H1 (cell line): ENCODE data around the gene UTS2B. TPM values are rescaled to one million over a fixed set of nuclear protein-coding genes. Genes with fewer than 3 reads are reported as not detected.

Source experiments
- CTCF ChIA-PET: fragments of 300-600 bp; sonication (Branson Sonifier 250); formaldehyde crosslinking; loops from one replicate; lab custom pipeline; 2021; ENCODE audit not compliant: partially characterized antibody; lab: Charles Lee
- POLR2A ChIA-PET: fragments of 300-600 bp; sonication (Branson Sonifier 250); formaldehyde crosslinking; loops from one replicate; lab custom pipeline; 2021; ENCODE audit warnings: inconsistent platforms; ENCODE audit not compliant: partially characterized antibody; lab: Charles Lee
- DNase-seq, 2 experiments: peaks; one replicate each; pipeline versions ENCODE4 v3.0.0 to v3.0.0-alpha.2; 2010 to 2022; ENCODE audit warnings: low spot score in 2 of 2, low read depth in 1 of 2, mixed read lengths in 1 of 2
- FAIRE-seq: peaks from 2 replicates; lab custom pipeline; 2011; peaks lifted over from hg19 to GRCh38; lab: Jason Lieb, UNC
- H2AFZ ChIP-seq: 2 replicates; pipeline ENCODE4 v1.8.1; 2012; ENCODE audit warnings: low read length, inconsistent platforms
- H2AK5ac ChIP-seq: 2 replicates; pipeline ENCODE4 v1.6.1; 2013; ENCODE audit warnings: low read depth, low read length
- H2BK120ac ChIP-seq: replicated peaks from 2 replicates; pipeline ENCODE3; 2013; ENCODE audit warnings: low read depth, low read length, inconsistent platforms
- H2BK12ac ChIP-seq: 2 replicates; pipeline ENCODE4 v1.6.1; 2013; ENCODE audit warnings: low read depth, low read length
- H2BK15ac ChIP-seq: 2 replicates; pipeline ENCODE4 v1.6.1; 2013; ENCODE audit warnings: low read length
- H2BK20ac ChIP-seq: 2 replicates; pipeline ENCODE4 v1.6.1; 2013; ENCODE audit warnings: low read length
- H2BK5ac ChIP-seq: 2 replicates; pipeline ENCODE4 v1.6.1; 2013; ENCODE audit warnings: low read depth, low read length
- H3K14ac ChIP-seq: 2 replicates; pipeline ENCODE4 v1.6.1; 2013; ENCODE audit warnings: inconsistent platforms; ENCODE audit not compliant: insufficient read length
- H3K18ac ChIP-seq: 2 replicates; pipeline ENCODE4 v1.6.1; 2013; ENCODE audit warnings: low read length; ENCODE audit errors: extremely low read depth
- H3K23ac ChIP-seq: 2 replicates; pipeline ENCODE4 v1.6.1; 2013; ENCODE audit warnings: inconsistent platforms; ENCODE audit not compliant: insufficient read length
- H3K23me2 ChIP-seq: 2 replicates; pipeline ENCODE4 v1.6.1; 2013; ENCODE audit warnings: low read depth, low read length
- H3K27ac ChIP-seq: 2 replicates; pipeline ENCODE4 v1.6.1; 2011; ENCODE audit warnings: low read depth, low read length, inconsistent platforms
- H3K27me3 ChIP-seq, 4 experiments: replicated peaks in 1 of 4; 1 replicate in 1 of 4; 2 replicates in 3 of 4; pipeline versions ENCODE4 v1.6.1 to v1.8.1; 2011 to 2013; ENCODE audit warnings: low read length in 3 of 4, mild to moderate bottlenecking in 3 of 4, inconsistent platforms in 2 of 4, mixed read lengths in 2 of 4, moderate library complexity in 1 of 4; ENCODE audit not compliant: control insufficient read depth in 3 of 4, insufficient read depth in 3 of 4; ENCODE audit errors: extremely low read depth in 1 of 4
- H3K36me3 ChIP-seq, 4 experiments: 2 replicates each; pipeline versions ENCODE4 v1.6.1 to v1.8.1; 2011 to 2013; ENCODE audit warnings: mild to moderate bottlenecking in 4 of 4, low read length in 3 of 4, moderate library complexity in 2 of 4, control low read depth in 1 of 4, inconsistent platforms in 1 of 4; ENCODE audit not compliant: insufficient read depth in 4 of 4, control insufficient read depth in 2 of 4
- H3K4ac ChIP-seq: replicated peaks from 2 replicates; pipeline ENCODE3; 2013; ENCODE audit warnings: low read length, low read depth, mixed read lengths, inconsistent platforms; ENCODE audit not compliant: insufficient read length
- H3K4me1 ChIP-seq, 4 experiments: replicated peaks in 1 of 4; 1 replicate in 1 of 4; 2 replicates in 3 of 4; pipeline versions ENCODE4 v1.6.1 to v1.8.1; 2011 to 2013; ENCODE audit warnings: low read length in 3 of 4, inconsistent platforms in 2 of 4, mixed read lengths in 1 of 4; ENCODE audit not compliant: insufficient read depth in 4 of 4, control insufficient read depth in 3 of 4
- H3K4me2 ChIP-seq, 2 experiments: 2 replicates each; pipeline versions ENCODE4 v1.6.1 to v1.8.1; 2011 to 2013; ENCODE audit warnings: low read depth in 2 of 2, low read length in 2 of 2, control low read depth in 1 of 2, inconsistent platforms in 1 of 2, mild to moderate bottlenecking in 1 of 2; ENCODE audit not compliant: insufficient read depth in 1 of 2
- H3K4me3 ChIP-seq, 4 experiments: fragments of 200-600, 300-600 bp in 1 of 4; sonication (generic), shearing (Covaris generic), sonication (Bioruptor Twin) in 1 of 4; 2 replicates each; pipeline versions ENCODE4 v1.5.1 to v1.8.1; 2011 to 2016; ENCODE audit warnings: low read length in 4 of 4, low read depth in 3 of 4, control low read depth in 2 of 4, inconsistent platforms in 2 of 4, mild to moderate bottlenecking in 2 of 4, mixed read lengths in 1 of 4, moderate library complexity in 1 of 4; ENCODE audit not compliant: insufficient read depth in 2 of 4; ENCODE audit errors: extremely low read depth in 1 of 4
- H3K56ac ChIP-seq: replicated peaks from 2 replicates; pipeline ENCODE3; 2013; ENCODE audit warnings: low read depth, mild to moderate bottlenecking, mixed read lengths, low read length, inconsistent platforms; ENCODE audit not compliant: insufficient read length
- H3K79me1 ChIP-seq: 2 replicates; pipeline ENCODE4 v1.6.1; 2013; ENCODE audit warnings: low read depth, low read length, control low read depth
- H3K79me2 ChIP-seq, 2 experiments: 2 replicates each; pipeline versions ENCODE4 v1.6.1 to v1.8.1; 2012 to 2013; ENCODE audit warnings: low read length in 2 of 2, mild to moderate bottlenecking in 2 of 2, inconsistent platforms in 1 of 2; ENCODE audit not compliant: insufficient read depth in 2 of 2, control insufficient read depth in 1 of 2
- H3K9ac ChIP-seq, 4 experiments: replicated peaks in 1 of 4; 1 replicate in 1 of 4; 2 replicates in 3 of 4; pipeline versions ENCODE4 v1.6.1 to v1.8.1; 2011 to 2013; ENCODE audit warnings: low read depth in 3 of 4, low read length in 3 of 4, control low read depth in 2 of 4, mild to moderate bottlenecking in 2 of 4, moderate library complexity in 2 of 4, inconsistent platforms in 1 of 4; ENCODE audit errors: extremely low read depth in 1 of 4
- H3K9me3 ChIP-seq, 2 experiments: 2 replicates each; pipeline versions ENCODE4 v1.6.1 to v1.8.1; 2012 to 2013; ENCODE audit warnings: mild to moderate bottlenecking in 2 of 2, moderate library complexity in 2 of 2, control low read depth in 1 of 2, inconsistent platforms in 1 of 2, low read depth in 1 of 2, low read length in 1 of 2, mixed read lengths in 1 of 2; ENCODE audit not compliant: insufficient read depth in 2 of 2
- H4K20me1 ChIP-seq, 2 experiments: replicated peaks in 1 of 2; 2 replicates each; pipeline versions ENCODE3 to v1.8.1; 2011 to 2013; ENCODE audit warnings: inconsistent platforms in 2 of 2, low read length in 2 of 2, mild to moderate bottlenecking in 1 of 2; ENCODE audit not compliant: insufficient read depth in 2 of 2, control insufficient read depth in 1 of 2
- H4K5ac ChIP-seq: 2 replicates; pipeline ENCODE4 v1.6.1; 2013; ENCODE audit warnings: low read length, low read depth, mixed read lengths, inconsistent platforms; ENCODE audit not compliant: insufficient read length
- H4K8ac ChIP-seq: 2 replicates; pipeline ENCODE4 v1.8.0; 2013; ENCODE audit warnings: mild to moderate bottlenecking, moderate library complexity, low read length, inconsistent platforms; ENCODE audit not compliant: insufficient read depth; ENCODE audit errors: extremely low read depth
- H4K91ac ChIP-seq: replicated peaks from 2 replicates; pipeline ENCODE3; 2013; ENCODE audit warnings: low read length, mixed read lengths, inconsistent platforms; ENCODE audit not compliant: insufficient read length
- BCL11A ChIP-seq, 2 experiments: IDR thresholded peaks; one replicate each; pipeline ENCODE4 v1.6.1; 2011; ENCODE audit warnings: low read depth in 2 of 2, low read length in 2 of 2, mild to moderate bottlenecking in 2 of 2
- CEBPB ChIP-seq: IDR thresholded peaks from 2 replicates; pipeline ENCODE4 v1.6.1; 2012; ENCODE audit warnings: low read depth, low read length
- JUN ChIP-seq: IDR thresholded peaks from 2 replicates; pipeline ENCODE4 v1.6.1; 2011; ENCODE audit warnings: low read depth, mild to moderate bottlenecking, improper control_type of control experiment, low read length
- KDM4A ChIP-seq: IDR thresholded peaks from one replicate; pipeline ENCODE4 v1.7.1; 2012; ENCODE audit warnings: low read depth, mild to moderate bottlenecking, moderate library complexity, low read length, inconsistent platforms; ENCODE audit not compliant: severe bottlenecking
- PHF8 ChIP-seq: fragments of 200-600 bp; sonication (generic); conservative IDR thresholded peaks from 2 replicates; pipeline ENCODE4 v1.7.1; 2012; ENCODE audit warnings: low read depth, mild to moderate bottlenecking, inconsistent platforms, low read length, moderate library complexity
- SIRT6 ChIP-seq: IDR thresholded peaks from one replicate; pipeline ENCODE4 v1.7.1; 2012; ENCODE audit warnings: low read length, inconsistent platforms
- WGBS, 2 experiments: shearing (Covaris generic) in 1 of 2; methylation state at CpG; one replicate each; pipeline versions ENCODE4 v1.1.6 to v1.1.7; 2013 to 2015; ENCODE audit warnings: low lambda C conversion rate in 2 of 2, mixed read lengths in 2 of 2, inconsistent platforms in 1 of 2, low coverage in 1 of 2, missing lambda C conversion rate in 1 of 2; ENCODE audit not compliant: insufficient replicate concordance in 2 of 2, insufficient coverage in 1 of 2, insufficient read length in 1 of 2; ENCODE audit errors: extremely low coverage in 1 of 2, missing lambda C conversion rate in 1 of 2; 5-methylcytosine and 5-hydroxymethylcytosine counted together
- polyA plus RNA-seq, 7 experiments: library from polyadenylated mRNA; depleted of rRNA in 3 of 7; stranded (reverse) in 5 of 7; unstranded in 2 of 7; fragments of >200 nt in 5 of 7; fragments of 200-250 nt in 2 of 7; gene quantifications; 1 replicate in 5 of 7; 2 replicates in 1 of 7; 4 replicates in 1 of 7; pipeline versions ENCODE4 v1.2.1 to v1.2.3, GENCODE V29; 2011 to 2013; ENCODE audit warnings: missing spikeins in 2 of 7, mixed read lengths in 2 of 7
- total RNA-seq: library from RNA; stranded (reverse); fragmentation: NEBNext Ultra II Directional; extraction: Animal tissue kit (Norgen Biotek cat#: 25700); gene quantifications from 2 replicates; pipeline ENCODE4 v1.2.1, GENCODE V29; 2021
- TF ChIP-seq, protein P1 (sequence below), 3 experiments: IDR thresholded peaks; 1 replicate in 2 of 3; 2 replicates in 1 of 3; pipeline versions ENCODE4 v1.5.1 to v1.6.1; 2011; ENCODE audit warnings: low read length in 3 of 3, mild to moderate bottlenecking in 3 of 3, inconsistent platforms in 2 of 3, low read depth in 1 of 3, moderate library complexity in 1 of 3; ENCODE audit not compliant: insufficient read depth in 1 of 3; ENCODE audit errors: control extremely low read depth in 1 of 3

Gene UTS2B
- total and polyA plus RNA-seq, 2 of the 8 experiments (the other 6 are each of a cell fraction or from before 2014, with no cell fraction given): not detected

DNA sequence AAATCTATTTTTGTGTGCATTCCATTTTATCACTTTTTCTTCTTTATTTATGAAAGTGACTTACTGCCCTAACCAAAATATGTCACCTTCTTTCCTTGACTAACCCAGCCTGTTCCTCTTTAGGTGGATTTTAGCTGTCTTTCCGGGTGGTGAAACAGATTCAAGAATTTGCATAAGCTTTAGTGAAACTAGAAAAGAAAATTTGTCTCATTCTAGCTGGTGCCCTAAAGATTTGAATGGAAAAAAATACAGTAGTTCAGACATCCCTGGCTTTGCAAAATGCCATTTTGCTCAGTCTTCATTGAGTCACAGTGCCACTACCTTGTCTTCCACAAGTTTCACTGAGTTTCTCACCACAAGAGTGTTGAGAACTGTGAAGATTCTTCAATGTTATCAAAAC is 29.3 kb downstream of the UTS2B start:
- Histone ChIP-seq H2BK5ac (no peak overlapping the region), H3K14ac (no peak overlapping the region), H3K4me1 (peaks cover 0 to 6% (median 3%) of the 10 kb centered on the region in 4 experiments; a peak in 3 of 7 replicates), H3K23me2 (no peaks in the 10 kb centered on the region), H3K79me2 (no peaks in the 10 kb centered on the region), H3K4ac (no peak overlapping the region), H3K79me1 (no peaks in the 10 kb centered on the region), H3K9me3 (no peaks in the 10 kb centered on the region), H3K4me3 (no peak overlapping the region), H3K56ac (no peak overlapping the region), H2AK5ac (no peak overlapping the region), H3K27ac (no peak overlapping the region), H3K18ac (no peak overlapping the region), H3K27me3 (no peaks in the 10 kb centered on the region), H4K91ac (no peak overlapping the region), H2AFZ (no peak overlapping the region), H2BK15ac (no peak overlapping the region), H4K8ac (no peak overlapping the region), H3K4me2 (no peak overlapping the region), H3K9ac (no peak overlapping the region), H2BK12ac (no peak overlapping the region), H4K5ac (no peak overlapping the region), H3K23ac (no peak overlapping the region), H2BK120ac (no peak overlapping the region), H4K20me1 (no peaks in the 10 kb centered on the region), H2BK20ac (no peak overlapping the region), H3K36me3 (no peaks in the 10 kb centered on the region)
- 77% methylated on average over 1 of the region's 1 CpG; no CpG with 5 or more reads in 1 of the 2 experiments for WGBS, 2 experiments
- ChIA-PET CTCF (interaction anchor here (1.1 kb wide), 1 partner anchor 17 kb away, joined by 3 read pairs; no protein-coding TSS in a partner anchor), POLR2A (no interaction called here)
- TF ChIP-seq KDM4A (no peak), BCL11A (IDR thresholded peaks at IDR 0.05; ENCODE audit: low read depth in 2 of 2, low read length in 2 of 2) (no peak), PHF8 (no peak), JUN (no peak), SIRT6 (no peak), CEBPB (no peak)
- TF ChIP-seq, protein P1, sequence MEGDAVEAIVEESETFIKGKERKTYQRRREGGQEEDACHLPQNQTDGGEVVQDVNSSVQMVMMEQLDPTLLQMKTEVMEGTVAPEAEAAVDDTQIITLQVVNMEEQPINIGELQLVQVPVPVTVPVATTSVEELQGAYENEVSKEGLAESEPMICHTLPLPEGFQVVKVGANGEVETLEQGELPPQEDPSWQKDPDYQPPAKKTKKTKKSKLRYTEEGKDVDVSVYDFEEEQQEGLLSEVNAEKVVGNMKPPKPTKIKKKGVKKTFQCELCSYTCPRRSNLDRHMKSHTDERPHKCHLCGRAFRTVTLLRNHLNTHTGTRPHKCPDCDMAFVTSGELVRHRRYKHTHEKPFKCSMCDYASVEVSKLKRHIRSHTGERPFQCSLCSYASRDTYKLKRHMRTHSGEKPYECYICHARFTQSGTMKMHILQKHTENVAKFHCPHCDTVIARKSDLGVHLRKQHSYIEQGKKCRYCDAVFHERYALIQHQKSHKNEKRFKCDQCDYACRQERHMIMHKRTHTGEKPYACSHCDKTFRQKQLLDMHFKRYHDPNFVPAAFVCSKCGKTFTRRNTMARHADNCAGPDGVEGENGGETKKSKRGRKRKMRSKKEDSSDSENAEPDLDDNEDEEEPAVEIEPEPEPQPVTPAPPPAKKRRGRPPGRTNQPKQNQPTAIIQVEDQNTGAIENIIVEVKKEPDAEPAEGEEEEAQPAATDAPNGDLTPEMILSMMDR (IDR thresholded peaks at IDR 0.05; ENCODE audit: control extremely low read depth in 1 of 3, insufficient read depth in 1 of 3, low read depth in 1 of 3, low read length in 3 of 3): no peak
- DNase-seq (no peak), FAIRE-seq (no peak)
